Mesenchymal stem cell (in vitro differentiated cells and primary cell): Measurements from ENCODE around the gene TBXT.

Experiments
- DNase-seq: peaks from one replicate; pipeline ENCODE4 v3.0.0-alpha.2; 2013
- H2AFZ ChIP-seq: one replicate; pipeline ENCODE4 v1.6.1; 2013; ENCODE audit warnings: low read depth, mild to moderate bottlenecking, control low read depth, inconsistent platforms, low read length, moderate library complexity
- H2AK5ac ChIP-seq: 2 replicates; pipeline ENCODE4 v1.6.1; 2013; ENCODE audit warnings: low read length, moderate library complexity, mild to moderate bottlenecking, inconsistent platforms; ENCODE audit not compliant: severe bottlenecking
- H2BK120ac ChIP-seq: one replicate; pipeline ENCODE4 v1.6.1; 2013; ENCODE audit warnings: low read depth, mild to moderate bottlenecking, inconsistent platforms, low read length, moderate library complexity
- H2BK12ac ChIP-seq, 2 experiments: one replicate each; pipeline ENCODE4 v1.6.1; 2013; ENCODE audit warnings: inconsistent platforms in 2 of 2, low read length in 2 of 2, mild to moderate bottlenecking in 2 of 2, moderate library complexity in 2 of 2, control low read depth in 1 of 2
- H2BK15ac ChIP-seq: one replicate; pipeline ENCODE4 v1.6.1; 2013; ENCODE audit warnings: mild to moderate bottlenecking, low read depth, inconsistent platforms; ENCODE audit not compliant: poor library complexity, severe bottlenecking
- H2BK5ac ChIP-seq: 2 replicates; pipeline ENCODE4 v1.6.1; 2013; ENCODE audit warnings: low read depth, mild to moderate bottlenecking, low read length, control low read depth, inconsistent platforms; ENCODE audit not compliant: poor library complexity, severe bottlenecking
- H3K14ac ChIP-seq, 2 experiments: one replicate each; pipeline ENCODE4 v1.6.1; 2013; ENCODE audit warnings: inconsistent platforms in 2 of 2, low read length in 2 of 2, control low read depth in 1 of 2, mild to moderate bottlenecking in 1 of 2, moderate library complexity in 1 of 2
- H3K18ac ChIP-seq, 2 experiments: one replicate each; pipeline ENCODE4 v1.6.1; 2013; ENCODE audit warnings: inconsistent platforms in 2 of 2, low read length in 2 of 2, control low read depth in 1 of 2, low read depth in 1 of 2, mild to moderate bottlenecking in 1 of 2
- H3K23ac ChIP-seq, 2 experiments: one replicate each; pipeline ENCODE4 v1.6.1; 2013; ENCODE audit warnings: inconsistent platforms in 2 of 2, low read length in 2 of 2, mild to moderate bottlenecking in 2 of 2, moderate library complexity in 2 of 2, control low read depth in 1 of 2
- H3K27ac ChIP-seq: 2 replicates; pipeline ENCODE4 v1.5.1; 2013; ENCODE audit warnings: mild to moderate bottlenecking, moderate library complexity, low read length, control low read depth, inconsistent platforms; ENCODE audit not compliant: poor library complexity, severe bottlenecking
- H3K27me3 ChIP-seq, 2 experiments: 2 replicates each; pipeline versions ENCODE4 v1.6.1 to v1.7.0; 2013; ENCODE audit warnings: low read length in 2 of 2, mild to moderate bottlenecking in 2 of 2, moderate library complexity in 2 of 2, control low read depth in 1 of 2, inconsistent platforms in 1 of 2; ENCODE audit not compliant: control insufficient read depth in 1 of 2, insufficient read depth in 1 of 2
- H3K36me3 ChIP-seq, 2 experiments: 2 replicates each; pipeline versions ENCODE4 v1.6.1 to v1.7.0; 2013; ENCODE audit warnings: low read length in 2 of 2, control low read depth in 1 of 2, inconsistent platforms in 1 of 2, low read depth in 1 of 2, mild to moderate bottlenecking in 1 of 2; ENCODE audit not compliant: insufficient read depth in 2 of 2, control insufficient read depth in 1 of 2
- H3K4ac ChIP-seq, 2 experiments: one replicate each; pipeline ENCODE4 v1.6.1; 2013; ENCODE audit warnings: inconsistent platforms in 2 of 2, low read length in 2 of 2, mild to moderate bottlenecking in 2 of 2, moderate library complexity in 2 of 2, control low read depth in 1 of 2, low read depth in 1 of 2
- H3K4me1 ChIP-seq: 2 replicates; pipeline ENCODE4 v1.6.1; 2013; ENCODE audit warnings: low read depth, low read length, control low read depth; ENCODE audit not compliant: control insufficient read depth, insufficient read depth
- H3K4me2 ChIP-seq: 2 replicates; pipeline ENCODE4 v1.6.1; 2013; ENCODE audit warnings: low read length, mild to moderate bottlenecking, inconsistent platforms; ENCODE audit not compliant: poor library complexity, severe bottlenecking
- H3K4me3 ChIP-seq, 2 experiments: 2 replicates each; pipeline versions ENCODE4 v1.5.1 to v1.7.0; 2013; ENCODE audit warnings: low read length in 2 of 2, mild to moderate bottlenecking in 2 of 2, control low read depth in 1 of 2, low read depth in 1 of 2; ENCODE audit not compliant: insufficient read depth in 1 of 2
- H3K79me1 ChIP-seq: replicated peaks from 2 replicates; pipeline ENCODE4 v1.6.1; 2013; ENCODE audit warnings: mild to moderate bottlenecking, control low read depth, low read length, inconsistent platforms; ENCODE audit not compliant: poor library complexity, severe bottlenecking
- H3K9ac ChIP-seq: 2 replicates; pipeline ENCODE4 v1.7.0; 2013; ENCODE audit warnings: mild to moderate bottlenecking, low read length, moderate library complexity
- H3K9me3 ChIP-seq: 2 replicates; pipeline ENCODE4 v1.7.0; 2013; ENCODE audit warnings: mild to moderate bottlenecking, low read length; ENCODE audit not compliant: control insufficient read depth
- H4K8ac ChIP-seq: one replicate; pipeline ENCODE4 v1.6.1; 2013; ENCODE audit warnings: inconsistent platforms, mild to moderate bottlenecking, low read length, moderate library complexity
- H4K91ac ChIP-seq: one replicate; pipeline ENCODE4 v1.6.1; 2013; ENCODE audit warnings: mild to moderate bottlenecking, low read length, inconsistent platforms
- WGBS: methylation state at CpG from one replicate; pipeline ENCODE4 v1.1.7; 2013; ENCODE audit warnings: mixed read lengths; 5-methylcytosine and 5-hydroxymethylcytosine counted together

TBXT gene

GRCh38 chr6:166204852-166205650 is 37.4 kb upstream of the TBXT start:
- 75% methylated on average over 15 of the region's 17 CpGs for WGBS
- Histone ChIP-seq H3K36me3 (no peaks in the 10 kb centered on the region), H3K18ac (no peak overlapping the region), H3K14ac (no peak overlapping the region), H3K23ac (no peak overlapping the region), H2BK5ac (no peak overlapping the region), H3K9me3 (no peaks in the 10 kb centered on the region), H3K4me2 (no peak overlapping the region), H4K8ac (no peak overlapping the region), H4K91ac (no peak overlapping the region), H2AK5ac (no peak overlapping the region), H2BK15ac (no peak overlapping the region), H2BK120ac (no peak overlapping the region), H3K4me3 (no peak overlapping the region), H3K79me1 (no peaks in the 10 kb centered on the region), H3K4ac (no peak overlapping the region), H3K27ac (no peak overlapping the region), H3K27me3 (no peaks in the 10 kb centered on the region), H2AFZ (no peak overlapping the region), H2BK12ac (no peak overlapping the region), H3K9ac (no peak overlapping the region), H3K4me1 (peaks cover 3% of the 10 kb centered on the region)
- DNase-seq: no peak

- no peak for DNase-seq
- H2BK15ac ChIP-seq: no peak overlapping the region
- H3K18ac ChIP-seq: no peak overlapping the region
- WGBS: 92% methylated on average over 11 of the region's 14 CpGs
- no peak overlapping the region for H3K27ac ChIP-seq
- H3K23ac ChIP-seq: no peak overlapping the region
- H3K27me3 ChIP-seq: no peaks in the 10 kb centered on the region
- no peak overlapping the region for H3K4me2 ChIP-seq
- no peak overlapping the region for H4K8ac ChIP-seq
- H3K79me1 ChIP-seq: no peaks in the 10 kb centered on the region
- H2BK120ac ChIP-seq: no peak overlapping the region
- H3K9ac ChIP-seq: no peak overlapping the region
- no peaks in the 10 kb centered on the region for H3K36me3 ChIP-seq
- H3K14ac ChIP-seq: no peak overlapping the region
- H4K91ac ChIP-seq: no peak overlapping the region
- no peak overlapping the region for H2AFZ ChIP-seq
- no peak overlapping the region for H3K4me3 ChIP-seq
- no peak overlapping the region for H2BK5ac ChIP-seq
- H2AK5ac ChIP-seq: no peak overlapping the region
- peaks cover 3% of the 10 kb centered on the region for H3K4me1 ChIP-seq
- H2BK12ac ChIP-seq: no peak overlapping the region
- no peak overlapping the region for H3K4ac ChIP-seq
- no peaks in the 10 kb centered on the region for H3K9me3 ChIP-seq
These were observed 36.1 kb upstream of the TBXT start for GRCh38 chr6:166203641-166204222.

- no peak overlapping the region for H2BK15ac ChIP-seq
- no peaks in the 10 kb centered on the region for H3K79me1 ChIP-seq
- no peak overlapping the region for H3K23ac ChIP-seq
- H3K9me3 ChIP-seq: no peaks in the 10 kb centered on the region
- no peaks in the 10 kb centered on the region for H3K27me3 ChIP-seq
- H3K4me1 ChIP-seq: peaks cover 3% of the 10 kb centered on the region
- no peak overlapping the region for H3K4ac ChIP-seq
- H3K9ac ChIP-seq: no peak overlapping the region
- no peak overlapping the region for H2BK5ac ChIP-seq
- no peak overlapping the region for H2BK12ac ChIP-seq
- H2BK120ac ChIP-seq: no peak overlapping the region
- no peak overlapping the region for H3K27ac ChIP-seq
- no peak overlapping the region for H2AFZ ChIP-seq
- H4K8ac ChIP-seq: no peak overlapping the region
- H2AK5ac ChIP-seq: no peak overlapping the region
- H3K4me2 ChIP-seq: no peak overlapping the region
- H3K18ac ChIP-seq: no peak overlapping the region
- H3K4me3 ChIP-seq: no peak overlapping the region
- no peak for DNase-seq
- no peak overlapping the region for H4K91ac ChIP-seq
- 84% methylated on average over 9 of the region's 9 CpGs for WGBS
- H3K14ac ChIP-seq: no peak overlapping the region
- no peaks in the 10 kb centered on the region for H3K36me3 ChIP-seq
These were observed 35.5 kb upstream of the TBXT start for GRCh38 chr6:166203003-166203640.

DNA sequence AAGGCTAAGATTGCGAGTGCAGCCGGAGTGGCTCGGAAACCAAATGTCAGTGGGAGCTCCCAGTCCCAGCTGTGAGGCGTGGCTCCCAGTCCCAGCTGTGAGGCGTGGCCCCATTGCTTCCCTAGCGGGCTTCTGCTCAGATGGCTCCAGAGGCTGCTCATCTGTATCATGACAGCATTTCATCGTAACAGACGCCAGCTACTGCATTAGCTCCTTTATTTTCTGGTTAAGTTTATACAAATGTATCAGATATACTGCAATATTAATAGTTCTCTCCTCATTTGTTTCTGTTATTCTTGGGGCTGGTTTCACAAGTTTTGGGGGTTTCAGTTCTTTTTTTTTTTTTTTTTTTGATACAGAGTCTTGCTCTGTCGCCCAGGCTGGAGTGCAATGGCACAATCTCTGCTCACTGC is 34.7 kb upstream of the TBXT start:
- no peak overlapping the region for H4K91ac ChIP-seq
- H2BK120ac ChIP-seq: no peak overlapping the region
- H3K27ac ChIP-seq: no peak overlapping the region
- peaks cover 3% of the 10 kb centered on the region for H3K4me1 ChIP-seq
- no peak overlapping the region for H2AFZ ChIP-seq
- no peak overlapping the region for H3K23ac ChIP-seq
- H3K36me3 ChIP-seq: no peaks in the 10 kb centered on the region
- H3K4ac ChIP-seq: no peak overlapping the region
- no peak overlapping the region for H3K4me3 ChIP-seq
- H3K79me1 ChIP-seq: no peaks in the 10 kb centered on the region
- H3K9ac ChIP-seq: no peak overlapping the region
- no peak overlapping the region for H2BK15ac ChIP-seq
- WGBS: 81% methylated on average over 7 of the region's 9 CpGs
- no peak overlapping the region for H2BK12ac ChIP-seq
- no peak overlapping the region for H4K8ac ChIP-seq
- no peak overlapping the region for H3K4me2 ChIP-seq
- H3K18ac ChIP-seq: no peak overlapping the region
- H3K14ac ChIP-seq: no peak overlapping the region
- H2BK5ac ChIP-seq: no peak overlapping the region
- DNase-seq: no peak
- peaks cover 0 to 7% of the 10 kb centered on the region in 2 experiments for H3K27me3 ChIP-seq
- H3K9me3 ChIP-seq: no peaks in the 10 kb centered on the region
- no peak overlapping the region for H2AK5ac ChIP-seq
